Retinal pigment epithelial cell (primary cell): Measurements from ENCODE around the gene PATJ.

Source experiments
- DNase-seq: peaks from one replicate; pipeline ENCODE4 v3.0.0-alpha.2; 2010; ENCODE audit warnings: low read depth
- H3K4me3 ChIP-seq: 2 replicates; pipeline ENCODE4 v1.5.1; 2011; ENCODE audit warnings: mild to moderate bottlenecking, low read length, control low read depth, moderate library complexity
- CTCF ChIP-seq: conservative IDR thresholded peaks from 2 replicates; pipeline ENCODE4 v1.5.1; 2011; ENCODE audit warnings: low read depth, low read length, control low read depth, inconsistent platforms

The PATJ gene

GRCh38 chr1:61980561-61980960 lies 238.3 kb downstream of the PATJ start:
- no peak for TF ChIP-seq CTCF
- no peak overlapping the region for H3K4me3 ChIP-seq
- DNase-seq, result no peak

- no peak for DNase-seq
Measured at GRCh38 chr1:61981870-61982660, 239.8 kb downstream of the PATJ start.

GRCh38 chr1:61983236-61983635 lies 241.0 kb downstream of the PATJ start:
- DNase-seq, result no peak
- no peak overlapping the region for H3K4me3 ChIP-seq
- no peak for TF ChIP-seq CTCF

More at GRCh38 chr1:61981870-61982660, 239.8 kb downstream of the PATJ start:
- H3K4me3 ChIP-seq, result no peak overlapping the region
- no peak for TF ChIP-seq CTCF

- no peak for TF ChIP-seq CTCF
- DNase-seq, result no peak
- H3K4me3 ChIP-seq, result no peak overlapping the region
Measured at GRCh38 chr1:61992257-61992656, 250.0 kb downstream of the PATJ start.

GRCh38 chr1:61993331-61993961 lies 251.2 kb downstream of the PATJ start:
- no peak for TF ChIP-seq CTCF
- DNase-seq, result peak; percentile 7
- H3K4me3 ChIP-seq, result no peak overlapping the region

- no peak for TF ChIP-seq CTCF
- no peak overlapping the region for H3K4me3 ChIP-seq
- peak; percentile 21 for DNase-seq
Measured at GRCh38 chr1:61995641-61996040, 253.4 kb downstream of the PATJ start.

- DNase-seq, result no peak
Measured at GRCh38 chr1:61997123-61997522, 254.8 kb downstream of the PATJ start.

More at GRCh38 chr1:61997123-61997522, 254.8 kb downstream of the PATJ start:
- no peak overlapping the region for H3K4me3 ChIP-seq
- TF ChIP-seq CTCF, result no peak
